ENCODE measurements around the gene DDC. TPM values are rescaled to one million over a fixed set of nuclear protein-coding genes. Genes with fewer than 3 reads are reported as not detected.

DDC gene
- total RNA-seq, 2 donors from 2014 or later: 1.5 to 1.9 TPM

- intact Hi-C loops (cut with DNase I): loop anchor here (10.0 kb wide), 1 partner anchor 272 kb away; no protein-coding TSS in a partner anchor
- WGBS: 57% methylated on average over 7 of the region's 7 CpGs
These were observed 148.6 kb downstream of the DDC start for GRCh38 chr7:50416527-50417182.

GRCh38 chr7:50415844-50416364 lies 149.3 kb downstream of the DDC start:
- Histone ChIP-seq H3K9me3 (no peaks in the 10 kb centered on the region), H3K27me3 (replicated peaks; ENCODE audit: insufficient read depth) (no peaks in the 10 kb centered on the region), H3K27ac (no peak overlapping the region), H3K4me1 (replicated peaks) (no peaks in the 10 kb centered on the region), H3K4me3 (no peak overlapping the region), H3K36me3 (no peaks in the 10 kb centered on the region)
- intact Hi-C loops (cut with DNase I): loop anchor here (10.0 kb wide), 1 partner anchor 271 kb away; no protein-coding TSS in a partner anchor
- no peak for DNase-seq (ENCODE audit: low spot score)
- 72% methylated on average over 6 of the region's 6 CpGs for WGBS
- TF ChIP-seq POLR2A (IDR thresholded peaks at IDR 0.05) (no peak), CTCF (IDR thresholded peaks at IDR 0.05) (no peak), POLR2AphosphoS5 (IDR thresholded peaks at IDR 0.05) (no peak)

More at GRCh38 chr7:50416527-50417182, 148.6 kb downstream of the DDC start:
- Histone ChIP-seq H3K4me3 (no peak overlapping the region), H3K4me1 (replicated peaks) (no peaks in the 10 kb centered on the region), H3K27me3 (replicated peaks; ENCODE audit: insufficient read depth) (no peaks in the 10 kb centered on the region), H3K36me3 (no peaks in the 10 kb centered on the region), H3K9me3 (no peaks in the 10 kb centered on the region), H3K27ac (no peak overlapping the region)
- TF ChIP-seq CTCF (IDR thresholded peaks at IDR 0.05): no peak
- DNase-seq (ENCODE audit: low spot score): no peak

GRCh38 chr7:50413561-50413960 lies 151.6 kb downstream of the DDC start:
- intact Hi-C loops (cut with DNase I): loop anchor here (10.0 kb wide), 1 partner anchor 269 kb away; no protein-coding TSS in a partner anchor
- no peak overlapping the region for H3K4me3 ChIP-seq
- TF ChIP-seq POLR2A (IDR thresholded peaks at IDR 0.05): no peak
- no peak for TF ChIP-seq CTCF (IDR thresholded peaks at IDR 0.05)
- no peak for TF ChIP-seq POLR2AphosphoS5 (IDR thresholded peaks at IDR 0.05)
- no peak for DNase-seq (ENCODE audit: low spot score)
- 92% methylated on average over 7 of the region's 7 CpGs for WGBS
- H3K27ac ChIP-seq: no peak overlapping the region
- H3K36me3 ChIP-seq: no peaks in the 10 kb centered on the region
- H3K9me3 ChIP-seq: no peaks in the 10 kb centered on the region
- H3K27me3 ChIP-seq (replicated peaks; ENCODE audit: insufficient read depth): no peaks in the 10 kb centered on the region
- no peaks in the 10 kb centered on the region for H3K4me1 ChIP-seq (replicated peaks)

GRCh38 chr7:50412973-50413372 lies 152.2 kb downstream of the DDC start:
- intact Hi-C loops (cut with DNase I): loop anchor here (10.0 kb wide), 1 partner anchor 268 kb away; no protein-coding TSS in a partner anchor
- no peak for TF ChIP-seq POLR2A (IDR thresholded peaks at IDR 0.05)
- TF ChIP-seq CTCF (IDR thresholded peaks at IDR 0.05): no peak
- no peak for TF ChIP-seq POLR2AphosphoS5 (IDR thresholded peaks at IDR 0.05)
- no peak overlapping the region for H3K27ac ChIP-seq
- no peaks in the 10 kb centered on the region for H3K4me1 ChIP-seq (replicated peaks)
- H3K9me3 ChIP-seq: no peaks in the 10 kb centered on the region
- H3K27me3 ChIP-seq (replicated peaks; ENCODE audit: insufficient read depth): no peaks in the 10 kb centered on the region
- 73% methylated on average over 4 of the region's 4 CpGs for WGBS
- no peaks in the 10 kb centered on the region for H3K36me3 ChIP-seq
- H3K4me3 ChIP-seq: no peak overlapping the region
- no peak for DNase-seq (ENCODE audit: low spot score)

GRCh38 chr7:50411332-50411731 lies 153.9 kb downstream of the DDC start:
- intact Hi-C loops (cut with DNase I): loop anchor here (10.0 kb wide), 1 partner anchor 267 kb away; no protein-coding TSS in a partner anchor

More at GRCh38 chr7:50411332-50411731, 153.9 kb downstream of the DDC start:
- no peak for DNase-seq (ENCODE audit: low spot score)
- no peak overlapping the region for H3K27ac ChIP-seq
- 67% methylated on average over 6 of the region's 6 CpGs for WGBS
- H3K27me3 ChIP-seq (replicated peaks; ENCODE audit: insufficient read depth): no peaks in the 10 kb centered on the region
- no peaks in the 10 kb centered on the region for H3K9me3 ChIP-seq
- no peak overlapping the region for H3K4me3 ChIP-seq
- H3K36me3 ChIP-seq: no peaks in the 10 kb centered on the region
- no peaks in the 10 kb centered on the region for H3K4me1 ChIP-seq (replicated peaks)
- no peak for TF ChIP-seq POLR2A (IDR thresholded peaks at IDR 0.05)
- TF ChIP-seq CTCF (IDR thresholded peaks at IDR 0.05): no peak
- TF ChIP-seq POLR2AphosphoS5 (IDR thresholded peaks at IDR 0.05): no peak
